ENCODE data around the gene SPDYC. TPM values are rescaled to one million over a fixed set of nuclear protein-coding genes. Genes with fewer than 3 reads are reported as not detected.

Gene SPDYC
- total RNA-seq, 1 donor from 2014 or later, result not detected

- intact Hi-C loops (cut with DNase I), result no loop called here
- no peak for ATAC-seq
- Histone ChIP-seq H3K27me3 (no peaks in the 10 kb centered on the region), H3K9me3 (no peaks in the 10 kb centered on the region), H3K36me3 (no peaks in the 10 kb centered on the region), H3K4me3 (no peak overlapping the region), H3K4me1 (peaks cover 11% of the 10 kb centered on the region), H3K27ac (no peak overlapping the region)
- no peak for DNase-seq
- no peak for TF ChIP-seq CTCF (IDR thresholded peaks at IDR 0.05)
These were observed 49.8 kb downstream of the SPDYC start for GRCh38 chr11:65219930-65220213.

DNA sequence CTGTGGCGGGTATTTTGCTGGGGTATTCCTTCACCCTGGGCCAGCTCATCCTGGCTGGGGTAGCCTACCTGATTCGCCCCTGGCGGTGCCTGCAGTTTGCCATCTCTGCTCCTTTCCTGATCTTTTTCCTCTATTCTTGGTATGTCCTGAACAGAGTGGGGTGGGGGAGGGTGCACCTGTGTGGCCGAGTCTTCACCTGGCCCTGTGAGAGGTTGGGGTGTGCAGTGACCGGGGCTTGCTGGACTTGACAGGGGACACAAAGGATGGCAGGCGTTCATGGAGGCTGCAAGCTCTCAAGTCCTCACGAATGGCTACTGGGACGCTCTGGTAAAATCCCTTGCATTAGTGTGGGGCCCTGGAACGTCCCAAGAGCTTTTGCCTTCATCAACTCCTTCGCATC, 51.0 kb downstream of the SPDYC start:
- no peaks in the 10 kb centered on the region for H3K36me3 ChIP-seq
- H3K9me3 ChIP-seq, result no peaks in the 10 kb centered on the region
- DNase-seq, result no peak
- peaks cover 22% of the 10 kb centered on the region for H3K4me1 ChIP-seq
- no peak for TF ChIP-seq CTCF (IDR thresholded peaks at IDR 0.05)
- no peaks in the 10 kb centered on the region for H3K27me3 ChIP-seq
- no peak overlapping the region for H3K27ac ChIP-seq
- H3K4me3 ChIP-seq, result no peak overlapping the region
- ATAC-seq, result no peak
- intact Hi-C loops (cut with DNase I), result no loop called here

Small RNAs within 50 kb of the gene (microRNA-seq; reads per million reads assigned to microRNA genes)
- 0.50 reads per million for gene MIR6751 (ENCODE audit: borderline microRNAs expressed)

Other genes with a start within 250 kb of the SPDYC start
- gene PPP2R5B, start 245.5 kb upstream of the SPDYC start, total RNA-seq, result 29.4 TPM
- gene GPHA2, start 234.3 kb upstream of the SPDYC start, total RNA-seq, result not detected
- gene MAJIN, start 198.1 kb upstream of the SPDYC start, total RNA-seq, result not detected
- gene BATF2, start 173.3 kb upstream of the SPDYC start, total RNA-seq, result 7.5 TPM
- gene ARL2, start 156.1 kb upstream of the SPDYC start, total RNA-seq, result 84.4 TPM
- gene SNX15, start 142.8 kb upstream of the SPDYC start, total RNA-seq, result 27.1 TPM
- 10.2 TPM for gene SAC3D1, start 129.0 kb upstream of the SPDYC start, total RNA-seq
- gene NAALADL1, start 111.7 kb upstream of the SPDYC start, total RNA-seq, result 10.0 TPM
- gene CDCA5, start 86.2 kb upstream of the SPDYC start, total RNA-seq, result 1.7 TPM
- gene ZFPL1, start 86.0 kb upstream of the SPDYC start, total RNA-seq, result 32.1 TPM
- 101 TPM for gene VPS51, start 74.0 kb upstream of the SPDYC start, total RNA-seq
- gene TM7SF2, start 58.4 kb upstream of the SPDYC start, total RNA-seq, result 39.0 TPM
- gene ZNHIT2, start 52.5 kb upstream of the SPDYC start, total RNA-seq, result 7.5 TPM
- gene FAU, start 48.1 kb upstream of the SPDYC start, total RNA-seq, result 754 TPM
- 53.7 TPM for gene MRPL49, start 47.9 kb upstream of the SPDYC start, total RNA-seq
- gene SYVN1, start 35.7 kb upstream of the SPDYC start, total RNA-seq, result 69.0 TPM
- 179 TPM for gene CAPN1, start 11.7 kb downstream of the SPDYC start, total RNA-seq
- gene POLA2, start 91.7 kb downstream of the SPDYC start, total RNA-seq, result 9.5 TPM
- gene CDC42EP2, start 144.6 kb downstream of the SPDYC start, total RNA-seq, result 27.5 TPM
- gene DPF2, start 163.6 kb downstream of the SPDYC start, total RNA-seq, result 53.7 TPM
- 0.43 TPM for gene TIGD3, start 184.5 kb downstream of the SPDYC start, total RNA-seq
- 11.5 TPM for gene SLC25A45, start 212.4 kb downstream of the SPDYC start, total RNA-seq
- gene FRMD8, start 216.4 kb downstream of the SPDYC start, total RNA-seq, result 37.1 TPM

Measured in upper lobe of right lung (tissue), 1 donor.